Right lung (tissue), 5 donors: ENCODE measurements around the gene HOXD1. TPM values are rescaled to one million over a fixed set of nuclear protein-coding genes. Genes with fewer than 3 reads are reported as not detected.

Experiments
- DNase-seq, 2 donors: peaks; one replicate each; pipeline ENCODE4 v3.0.0-alpha.2; 2013
- polyA plus RNA-seq, 5 donors: library from polyadenylated mRNA; unstranded; fragments of 120-200 nt; gene quantifications; one replicate each; pipeline versions ENCODE4 v1.2.1 to v1.2.3, GENCODE V29; 2013; ENCODE audit warnings: inconsistent platforms in 1 of 5, low replicate concordance in 1 of 5; ENCODE audit not compliant: insufficient read length in 5 of 5, insufficient read depth in 1 of 5

The HOXD1 gene
- polyA plus RNA-seq, 5 donors = 1.3 to 3.5 (median 1.7) TPM

GRCh38 chr2:176240301-176240700 is 51.8 kb downstream of the HOXD1 start:
- DNase-seq = no peak

Other genes with a start within 250 kb of the HOXD1 start
- gene LNPK, start 186.4 kb upstream of the HOXD1 start, polyA plus RNA-seq = 10 to 100 TPM; 26.3 to 49.9 (median 45.9) TPM
- under 1 TPM in 1 of 5 donors, not detected in 4; 0.03 TPM for gene EVX2, start 104.7 kb upstream of the HOXD1 start, polyA plus RNA-seq
- not detected for gene HOXD13, start 95.9 kb upstream of the HOXD1 start, polyA plus RNA-seq
- gene HOXD12, start 88.9 kb upstream of the HOXD1 start, polyA plus RNA-seq = not detected
- gene HOXD11, start 81.4 kb upstream of the HOXD1 start, polyA plus RNA-seq = under 1 TPM in 1 of 5 donors, not detected in 4; 0.28 TPM
- under 1 TPM in 4 of 5 donors, not detected in 1; 0.06 to 0.75 (median 0.14) TPM for gene HOXD10, start 71.9 kb upstream of the HOXD1 start, polyA plus RNA-seq
- gene HOXD9, start 65.9 kb upstream of the HOXD1 start, polyA plus RNA-seq = 1 to 10 TPM in 2 of 5 donors, under 1 TPM in 3; 0.44 to 1.2 (median 0.88) TPM
- gene HOXD8, start 59.0 kb upstream of the HOXD1 start, polyA plus RNA-seq = 1 to 10 TPM; 1.1 to 1.6 (median 1.5) TPM
- gene HOXD4, start 37.1 kb upstream of the HOXD1 start, polyA plus RNA-seq = under 1 TPM; 0.35 to 0.99 (median 0.52) TPM
- under 1 TPM; 0.15 to 0.49 (median 0.22) TPM for gene HOXD3, start 31.4 kb upstream of the HOXD1 start, polyA plus RNA-seq
- 10 to 100 TPM; 49.5 to 76.4 (median 54.5) TPM for gene MTX2, start 80.8 kb downstream of the HOXD1 start, polyA plus RNA-seq